Heart left ventricle (tissue), 13 donors: ENCODE measurements around the gene ENTHD1.

Source experiments
- CTCF ChIP-seq, 12 donors: fragments of 200-600 bp; sonication (generic) in 4 of 12; IDR thresholded peaks; one replicate each; pipeline versions ENCODE4 v1.5.0 to v1.8.0; 2018 to 2022; ENCODE audit warnings: antibody characterized with exemption in 12 of 12, mild to moderate bottlenecking in 5 of 12
- POLR2A ChIP-seq, 2 donors: fragments of 450-650 bp; IDR thresholded peaks; one replicate each; pipeline ENCODE4 v1.6.1; 2017; ENCODE audit warnings: antibody characterized with exemption in 2 of 2, mild to moderate bottlenecking in 2 of 2, moderate library complexity in 2 of 2
- donor health status: ischemic (EF 13 %, LVEDD 7.1; RV severe dilation, severe dysfunction).
- donor health status: DM: no; HTN: yes; CAD: no.
- donor health status: DM: no; HTN: no; CAD: no.
- donor health status: ischemic (EF 25% LVEDD 6.9; RV normal size, moderate dysfunction).
- donor health status: ischemic (EF 25% LVEDD 5.7; RV mildly dilated, moderate dysfunction).
- donor health status: ischemic (EF 35%, LVEDD 5.7; RV mildly dilated, moderate dysfunction).
- donor health status: nonischemic (EF 11% LVEDD 7.7; RV severe dilation, severe dysfunction).
- donor health status: DM: yes; HTN: yes; CAD: no.
- donor health status: PGD.
- donor health status: ischemic (EF 29% LVEDD 5.4; RV normal size, mild dysfunction).
- donor health status: nonischemic (EF 23%, LVEDD 6.1; RV moderate dilation, normal function).

- no peak for TF ChIP-seq CTCF (IDR thresholded peaks at IDR 0.05)
- no peak for TF ChIP-seq POLR2A (IDR thresholded peaks at IDR 0.05)
Observed at GRCh38 chr22:39859903-39860588, 33.5 kb downstream of the ENTHD1 start.
